ENCODE data around the gene TRAP1.

TRAP1 gene

GRCh38 chr16:3748307-3748706 is 31.0 kb upstream of the TRAP1 start:
- Histone ChIP-seq H3K4me1 (ENCODE audit: control extremely low read depth in 1 of 4, control insufficient read depth in 4 of 4, insufficient read depth in 4 of 4, low read length in 3 of 4) (no peaks in the 10 kb centered on the region), H3K36me3 (ENCODE audit: control insufficient read depth in 4 of 4, insufficient read depth in 4 of 4, low read length in 3 of 4) (peaks cover 17 to 76% (median 46%) of the 10 kb centered on the region in 4 experiments), H3K4me3 (ENCODE audit: control insufficient read depth in 1 of 7, extremely low read depth in 1 of 7, insufficient read depth in 4 of 7, low read depth in 2 of 7, low read length in 6 of 7) (no peak overlapping the region), H3K9me3 (ENCODE audit: control extremely low read depth in 1 of 5, control insufficient read depth in 4 of 5, insufficient read depth in 2 of 5, low read depth in 1 of 5, low read length in 4 of 5) (no peaks in the 10 kb centered on the region), H3K27me3 (replicated peaks in 2 of 5; ENCODE audit: control insufficient read depth in 4 of 5, insufficient read depth in 5 of 5, low read length in 4 of 5) (no peaks in the 10 kb centered on the region), H3K27ac (ENCODE audit: insufficient read depth in 1 of 2, low read depth in 1 of 2, low read length in 2 of 2, poor library complexity in 1 of 2, severe bottlenecking in 2 of 2) (no peak overlapping the region)
- WGBS (ENCODE audit: insufficient coverage): 93% methylated on average over 5 of the region's 5 CpGs
- CTCF ChIA-PET: no interaction called here
- no peak for DNase-seq
- POLR2A ChIA-PET: interaction anchor here (0.7 kb wide), 1 partner anchor 282 kb away, joined by 5 read pairs; no protein-coding TSS in a partner anchor

GRCh38 chr16:3745751-3746355 is 28.5 kb upstream of the TRAP1 start:
- WGBS (ENCODE audit: insufficient coverage): 96% methylated on average over 11 of the region's 13 CpGs
- no peaks in the 10 kb centered on the region for H3K9me3 ChIP-seq (ENCODE audit: control extremely low read depth in 1 of 5, control insufficient read depth in 4 of 5, insufficient read depth in 2 of 5, low read depth in 1 of 5, low read length in 4 of 5)
- no peaks in the 10 kb centered on the region for H3K27me3 ChIP-seq (replicated peaks in 2 of 5; ENCODE audit: control insufficient read depth in 4 of 5, insufficient read depth in 5 of 5, low read length in 4 of 5)
- peaks cover 20 to 81% (median 52%) of the 10 kb centered on the region in 4 experiments for H3K36me3 ChIP-seq (ENCODE audit: control insufficient read depth in 4 of 4, insufficient read depth in 4 of 4, low read length in 3 of 4)
- no peaks in the 10 kb centered on the region for H3K4me1 ChIP-seq (ENCODE audit: control extremely low read depth in 1 of 4, control insufficient read depth in 4 of 4, insufficient read depth in 4 of 4, low read length in 3 of 4)
- CTCF ChIA-PET: interaction anchor here (1.4 to 1.7 kb wide), 2 partner anchors 14 to 55 kb away, joined by 4 read pairs; no protein-coding TSS in a partner anchor
- DNase-seq: no peak
- H3K27ac ChIP-seq (ENCODE audit: insufficient read depth in 1 of 2, low read depth in 1 of 2, low read length in 2 of 2, poor library complexity in 1 of 2, severe bottlenecking in 2 of 2): no peak overlapping the region
- POLR2A ChIA-PET: no interaction called here
- H3K4me3 ChIP-seq (ENCODE audit: control insufficient read depth in 1 of 7, extremely low read depth in 1 of 7, insufficient read depth in 4 of 7, low read depth in 2 of 7, low read length in 6 of 7): no peak overlapping the region

- Histone ChIP-seq H3K4me1 (ENCODE audit: control extremely low read depth in 1 of 4, control insufficient read depth in 4 of 4, insufficient read depth in 4 of 4, low read length in 3 of 4) (no peaks in the 10 kb centered on the region), H3K27me3 (replicated peaks in 2 of 5; ENCODE audit: control insufficient read depth in 4 of 5, insufficient read depth in 5 of 5, low read length in 4 of 5) (no peaks in the 10 kb centered on the region), H3K4me3 (ENCODE audit: control insufficient read depth in 1 of 7, extremely low read depth in 1 of 7, insufficient read depth in 4 of 7, low read depth in 2 of 7, low read length in 6 of 7) (no peak overlapping the region), H3K27ac (ENCODE audit: insufficient read depth in 1 of 2, low read depth in 1 of 2, low read length in 2 of 2, poor library complexity in 1 of 2, severe bottlenecking in 2 of 2) (no peak overlapping the region), H3K9me3 (ENCODE audit: control extremely low read depth in 1 of 5, control insufficient read depth in 4 of 5, insufficient read depth in 2 of 5, low read depth in 1 of 5, low read length in 4 of 5) (no peaks in the 10 kb centered on the region), H3K36me3 (ENCODE audit: control insufficient read depth in 4 of 4, insufficient read depth in 4 of 4, low read length in 3 of 4) (peaks cover 22 to 89% (median 59%) of the 10 kb centered on the region in 4 experiments)
- WGBS (ENCODE audit: insufficient coverage): 100% methylated on average over 5 of the region's 7 CpGs
- CTCF ChIA-PET: interaction anchor here (1.7 kb wide), 1 partner anchor 54 kb away, joined by 4 read pairs; no protein-coding TSS in a partner anchor
- POLR2A ChIA-PET: no interaction called here
- DNase-seq: no peak
These were observed 26.7 kb upstream of the TRAP1 start for GRCh38 chr16:3744018-3744417.

- no peak overlapping the region for H3K4me3 ChIP-seq (ENCODE audit: control insufficient read depth in 1 of 7, extremely low read depth in 1 of 7, insufficient read depth in 4 of 7, low read depth in 2 of 7, low read length in 6 of 7)
- WGBS (ENCODE audit: insufficient coverage): 94% methylated on average over 9 of the region's 16 CpGs
- CTCF ChIA-PET: no interaction called here
- POLR2A ChIA-PET: no interaction called here
- H3K27me3 ChIP-seq (replicated peaks in 2 of 5; ENCODE audit: control insufficient read depth in 4 of 5, insufficient read depth in 5 of 5, low read length in 4 of 5): no peaks in the 10 kb centered on the region
- H3K27ac ChIP-seq (ENCODE audit: insufficient read depth in 1 of 2, low read depth in 1 of 2, low read length in 2 of 2, poor library complexity in 1 of 2, severe bottlenecking in 2 of 2): no peak overlapping the region
- H3K9me3 ChIP-seq (ENCODE audit: control extremely low read depth in 1 of 5, control insufficient read depth in 4 of 5, insufficient read depth in 2 of 5, low read depth in 1 of 5, low read length in 4 of 5): no peaks in the 10 kb centered on the region
- peaks cover 21 to 85% (median 61%) of the 10 kb centered on the region in 4 experiments for H3K36me3 ChIP-seq (ENCODE audit: control insufficient read depth in 4 of 4, insufficient read depth in 4 of 4, low read length in 3 of 4)
- DNase-seq: no peak
- H3K4me1 ChIP-seq (ENCODE audit: control extremely low read depth in 1 of 4, control insufficient read depth in 4 of 4, insufficient read depth in 4 of 4, low read length in 3 of 4): no peaks in the 10 kb centered on the region
These were observed 23.6 kb upstream of the TRAP1 start for GRCh38 chr16:3740934-3741333.

- 99% methylated on average over 14 of the region's 14 CpGs for WGBS (ENCODE audit: insufficient coverage)
- no peak overlapping the region for H3K27ac ChIP-seq (ENCODE audit: insufficient read depth in 1 of 2, low read depth in 1 of 2, low read length in 2 of 2, poor library complexity in 1 of 2, severe bottlenecking in 2 of 2)
- no peaks in the 10 kb centered on the region for H3K27me3 ChIP-seq (replicated peaks in 2 of 5; ENCODE audit: control insufficient read depth in 4 of 5, insufficient read depth in 5 of 5, low read length in 4 of 5)
- peaks cover 22 to 85% (median 64%) of the 10 kb centered on the region in 4 experiments for H3K36me3 ChIP-seq (ENCODE audit: control insufficient read depth in 4 of 4, insufficient read depth in 4 of 4, low read length in 3 of 4)
- ChIA-PET CTCF (no interaction called here), POLR2A (no interaction called here)
- H3K4me3 ChIP-seq (ENCODE audit: control insufficient read depth in 1 of 7, extremely low read depth in 1 of 7, insufficient read depth in 4 of 7, low read depth in 2 of 7, low read length in 6 of 7): no peak overlapping the region
- no peaks in the 10 kb centered on the region for H3K4me1 ChIP-seq (ENCODE audit: control extremely low read depth in 1 of 4, control insufficient read depth in 4 of 4, insufficient read depth in 4 of 4, low read length in 3 of 4)
- DNase-seq: no peak
- H3K9me3 ChIP-seq (ENCODE audit: control extremely low read depth in 1 of 5, control insufficient read depth in 4 of 5, insufficient read depth in 2 of 5, low read depth in 1 of 5, low read length in 4 of 5): no peaks in the 10 kb centered on the region
These were observed 22.9 kb upstream of the TRAP1 start for GRCh38 chr16:3740186-3740585.

- ChIA-PET CTCF (no interaction called here), POLR2A (no interaction called here)
- no peak for DNase-seq
- Histone ChIP-seq H3K27ac (ENCODE audit: insufficient read depth in 1 of 2, low read depth in 1 of 2, low read length in 2 of 2, poor library complexity in 1 of 2, severe bottlenecking in 2 of 2) (no peak overlapping the region), H3K27me3 (replicated peaks in 2 of 5; ENCODE audit: control insufficient read depth in 4 of 5, insufficient read depth in 5 of 5, low read length in 4 of 5) (no peaks in the 10 kb centered on the region), H3K4me1 (ENCODE audit: control extremely low read depth in 1 of 4, control insufficient read depth in 4 of 4, insufficient read depth in 4 of 4, low read length in 3 of 4) (no peaks in the 10 kb centered on the region), H3K36me3 (ENCODE audit: control insufficient read depth in 4 of 4, insufficient read depth in 4 of 4, low read length in 3 of 4) (peaks cover 19 to 85% (median 65%) of the 10 kb centered on the region in 4 experiments), H3K4me3 (ENCODE audit: control insufficient read depth in 1 of 7, extremely low read depth in 1 of 7, insufficient read depth in 4 of 7, low read depth in 2 of 7, low read length in 6 of 7) (no peak overlapping the region), H3K9me3 (ENCODE audit: control extremely low read depth in 1 of 5, control insufficient read depth in 4 of 5, insufficient read depth in 2 of 5, low read depth in 1 of 5, low read length in 4 of 5) (no peaks in the 10 kb centered on the region)
- WGBS (ENCODE audit: insufficient coverage): 99% methylated on average over 9 of the region's 9 CpGs
These were observed 22.3 kb upstream of the TRAP1 start for GRCh38 chr16:3739636-3740035.

- 100% methylated on average over 8 of the region's 8 CpGs for WGBS (ENCODE audit: insufficient coverage)
- Histone ChIP-seq H3K27ac (ENCODE audit: insufficient read depth in 1 of 2, low read depth in 1 of 2, low read length in 2 of 2, poor library complexity in 1 of 2, severe bottlenecking in 2 of 2) (no peak overlapping the region), H3K4me1 (ENCODE audit: control extremely low read depth in 1 of 4, control insufficient read depth in 4 of 4, insufficient read depth in 4 of 4, low read length in 3 of 4) (no peaks in the 10 kb centered on the region), H3K4me3 (ENCODE audit: control insufficient read depth in 1 of 7, extremely low read depth in 1 of 7, insufficient read depth in 4 of 7, low read depth in 2 of 7, low read length in 6 of 7) (no peak overlapping the region), H3K36me3 (ENCODE audit: control insufficient read depth in 4 of 4, insufficient read depth in 4 of 4, low read length in 3 of 4) (peaks cover 19 to 86% (median 69%) of the 10 kb centered on the region in 4 experiments), H3K27me3 (replicated peaks in 2 of 5; ENCODE audit: control insufficient read depth in 4 of 5, insufficient read depth in 5 of 5, low read length in 4 of 5) (no peaks in the 10 kb centered on the region), H3K9me3 (ENCODE audit: control extremely low read depth in 1 of 5, control insufficient read depth in 4 of 5, insufficient read depth in 2 of 5, low read depth in 1 of 5, low read length in 4 of 5) (no peaks in the 10 kb centered on the region)
- no peak for DNase-seq
- CTCF ChIA-PET: no interaction called here
- POLR2A ChIA-PET: interaction anchor here (0.6 kb wide), 1 partner anchor 50 kb away, joined by 4 read pairs; no protein-coding TSS in a partner anchor
These were observed 21.2 kb upstream of the TRAP1 start for GRCh38 chr16:3738541-3738940.
